Hippocampal formation (tissue), 2 donors: ENCODE results near the gene ESPN.
A peak's percentile ranks its signal among the peaks of the same experiment; 100 is the strongest.
"Not testable (repeated sequence)": the region's sequence is repeated elsewhere in the genome, so short reads cannot be mapped to it uniquely, and the experiment has no call there.

Experiments
- DNase-seq, 2 donors: peaks; one replicate each; lab custom pipeline; 2025; lab: John Stamatoyannopoulos, UW

ESPN gene

GRCh38 chr1:6427441-6428390 is 3.1 kb downstream of the ESPN start:
- DNase-seq, result no peak

DNA sequence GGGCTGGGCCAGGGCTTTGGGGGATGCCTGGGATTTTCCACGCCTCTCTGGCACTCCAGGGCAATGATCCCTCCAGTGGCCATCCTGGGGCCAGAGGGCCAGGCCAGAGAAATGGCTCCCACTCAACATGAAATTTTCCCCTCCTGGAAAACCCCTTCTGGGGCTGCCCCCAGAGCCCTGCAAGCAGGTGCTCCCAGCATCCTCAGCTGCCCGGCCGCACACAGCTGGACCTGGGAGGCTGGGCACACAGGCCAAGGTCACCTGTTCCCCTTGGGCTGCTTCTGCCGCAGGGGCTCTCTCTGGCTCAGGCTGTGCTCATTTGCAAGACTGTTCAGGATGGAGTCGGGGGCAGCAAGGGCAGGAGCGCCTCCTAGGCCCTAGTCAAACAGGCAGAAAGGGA is 3.9 kb downstream of the ESPN start:
- not testable (repeated sequence) for DNase-seq

GRCh38 chr1:6429660-6430411 is 5.3 kb downstream of the ESPN start:
- DNase-seq, result not testable (repeated sequence)

- DNase-seq, result not testable (repeated sequence)
These were observed 7.3 kb downstream of the ESPN start for GRCh38 chr1:6431645-6432579.

GRCh38 chr1:6434186-6434585 is 9.6 kb downstream of the ESPN start:
- DNase-seq, result no peak

- DNase-seq, result no peak
These were observed 10.6 kb downstream of the ESPN start for GRCh38 chr1:6435129-6435528.

GRCh38 chr1:6435547-6435946 is 11.0 kb downstream of the ESPN start:
- DNase-seq, result no peak

GRCh38 chr1:6436277-6436676 is 11.7 kb downstream of the ESPN start:
- DNase-seq, result not testable (repeated sequence)

DNA sequence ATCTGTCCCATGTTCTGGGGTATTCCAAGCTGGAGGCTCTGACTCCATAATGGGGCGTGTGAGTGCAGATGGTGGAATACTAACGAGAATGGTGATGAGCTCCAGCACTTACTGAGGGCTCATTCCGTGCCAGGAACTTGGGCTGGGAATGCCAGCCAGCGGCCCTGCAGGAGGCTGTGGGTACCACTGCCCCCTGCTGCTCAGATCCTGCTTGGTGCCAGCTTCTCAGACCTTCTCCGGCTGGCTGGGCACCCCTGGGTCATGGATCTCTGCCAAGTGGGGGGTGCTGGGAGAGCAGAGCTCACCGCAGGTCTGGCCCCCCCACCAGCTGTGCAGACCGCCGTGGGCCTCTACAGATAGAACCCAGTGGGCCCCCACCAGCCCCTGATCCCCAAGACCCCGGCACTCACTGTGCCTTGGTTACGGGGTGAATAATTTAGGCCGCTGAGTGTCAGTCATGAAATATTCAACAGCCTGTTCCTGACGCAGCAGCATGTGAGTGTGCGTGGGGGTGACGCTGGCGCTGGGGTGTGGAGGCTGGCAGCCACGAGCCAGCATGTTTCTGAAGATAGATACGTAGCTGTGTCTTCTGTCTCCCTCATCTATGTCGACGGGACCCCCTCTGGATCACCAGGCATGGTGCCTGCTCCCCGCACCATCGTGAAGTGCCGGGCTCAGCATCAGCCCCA is 12.6 kb downstream of the ESPN start:
- DNase-seq, result peak; percentile 5 to 42

- peak in 1 of 2 donors; percentile 8 for DNase-seq
These were observed 13.5 kb downstream of the ESPN start for GRCh38 chr1:6438047-6438525.

DNA sequence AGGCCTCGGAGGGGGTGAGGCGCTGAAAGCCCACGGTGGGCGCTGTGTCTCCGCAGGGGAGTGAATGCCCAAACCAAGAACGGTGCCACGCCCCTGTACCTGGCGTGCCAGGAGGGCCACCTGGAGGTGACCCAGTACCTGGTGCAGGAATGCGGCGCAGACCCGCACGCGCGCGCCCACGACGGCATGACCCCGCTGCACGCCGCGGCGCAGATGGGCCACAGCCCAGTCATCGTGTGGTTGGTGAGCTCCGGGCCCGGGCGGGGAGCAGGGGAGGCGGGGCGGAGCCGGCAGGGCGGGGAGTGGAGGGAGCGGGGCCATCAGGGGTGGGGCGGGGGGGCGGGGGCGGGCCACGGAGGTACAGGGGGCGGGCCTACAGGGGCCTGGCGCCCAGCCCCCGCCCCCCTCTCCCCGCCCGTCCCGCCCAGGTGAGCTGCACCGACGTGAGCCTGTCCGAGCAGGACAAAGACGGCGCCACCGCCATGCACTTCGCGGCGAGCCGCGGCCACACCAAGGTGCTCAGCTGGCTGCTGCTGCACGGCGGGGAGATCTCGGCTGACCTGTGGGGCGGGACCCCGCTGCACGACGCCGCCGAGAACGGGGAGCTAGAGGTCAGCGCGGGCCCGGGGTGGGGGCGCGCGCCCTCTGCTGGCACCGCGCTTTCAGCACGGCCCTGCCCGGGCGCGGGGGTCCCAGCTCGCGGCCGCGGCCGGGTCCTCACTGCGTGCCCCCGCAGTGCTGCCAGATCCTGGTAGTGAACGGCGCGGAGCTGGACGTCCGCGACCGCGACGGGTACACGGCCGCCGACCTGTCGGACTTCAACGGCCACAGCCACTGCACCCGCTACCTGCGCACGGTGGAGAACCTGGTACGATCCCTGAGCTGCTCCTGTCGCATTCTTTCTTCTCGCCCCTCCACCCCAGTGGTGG is 15.9 kb downstream of the ESPN start:
- DNase-seq, result no peak

- no peak for DNase-seq
These were observed 17.0 kb downstream of the ESPN start for GRCh38 chr1:6441586-6441985.

- DNase-seq, result no peak
These were observed 19.0 kb downstream of the ESPN start for GRCh38 chr1:6443339-6444115.

DNA sequence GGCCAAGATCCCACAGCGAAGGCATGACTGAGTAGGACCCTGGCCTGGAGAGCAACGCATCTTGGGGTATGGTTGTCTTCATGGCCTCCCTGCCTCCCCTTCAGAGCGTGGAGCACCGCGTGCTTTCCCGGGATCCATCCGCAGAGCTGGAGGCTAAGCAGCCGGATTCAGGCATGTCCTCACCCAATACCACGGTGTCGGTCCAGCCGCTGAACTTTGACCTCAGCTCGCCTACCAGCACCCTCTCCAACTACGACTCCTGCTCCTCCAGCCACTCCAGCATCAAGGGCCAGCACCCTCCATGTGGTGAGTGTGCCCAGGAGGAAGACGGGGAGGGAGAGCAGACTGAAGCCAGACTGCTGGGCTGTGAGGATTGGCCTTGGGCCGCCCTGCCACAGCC is 19.8 kb downstream of the ESPN start:
- DNase-seq, result no peak

DNA sequence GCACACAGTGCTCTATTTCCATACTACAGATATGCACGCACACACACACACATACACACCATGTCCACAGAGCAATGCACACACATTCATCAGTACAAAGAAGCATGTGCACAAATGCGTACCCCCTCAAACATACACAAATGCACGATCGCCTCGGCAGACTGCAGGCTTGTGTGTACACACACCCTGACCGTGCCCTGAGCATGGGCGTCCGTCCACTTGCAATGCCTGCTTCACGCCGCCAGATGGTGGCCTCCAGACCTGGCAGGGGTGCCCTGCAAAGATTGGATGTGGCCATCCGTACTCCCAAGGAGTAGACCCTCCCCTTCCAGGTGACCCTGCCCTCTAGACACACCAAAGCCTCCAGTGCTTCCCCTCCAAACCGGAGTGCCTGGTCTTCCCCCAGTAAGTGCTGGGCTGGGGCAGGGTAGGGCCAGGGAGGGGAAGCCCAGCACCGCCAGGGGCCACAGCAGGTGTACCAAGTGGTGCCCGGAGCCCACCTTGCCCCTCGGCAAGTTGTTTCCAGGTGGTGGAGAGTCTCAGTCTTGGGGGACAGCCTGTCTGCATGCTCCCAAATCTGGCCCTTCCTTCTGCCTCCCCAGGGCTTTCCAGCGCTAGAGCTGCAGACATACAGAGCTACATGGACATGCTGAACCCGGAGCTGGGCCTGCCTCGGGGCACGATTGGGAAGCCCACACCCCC is 20.6 kb downstream of the ESPN start:
- no peak for DNase-seq

GRCh38 chr1:6445929-6446328 is 21.4 kb downstream of the ESPN start:
- DNase-seq, result not testable (repeated sequence)

GRCh38 chr1:6446665-6447015 is 22.1 kb downstream of the ESPN start:
- DNase-seq, result no peak

GRCh38 chr1:6447016-6447817 is 22.6 kb downstream of the ESPN start:
- no peak for DNase-seq
